Hematopoietic multipotent progenitor cell (in vitro differentiated cells): ENCODE data around the gene NANOGP8. TPM values are rescaled to one million over a fixed set of nuclear protein-coding genes. Genes with fewer than 3 reads are reported as not detected.
A peak's percentile ranks its signal among the peaks of the same experiment; 100 is the strongest.
"Not testable (repeated sequence)": the region's sequence is repeated elsewhere in the genome, so short reads cannot be mapped to it uniquely, and the experiment has no call there.

Experiments used
- DNase-seq, 3 donors: peaks; one replicate each; pipeline ENCODE4 v3.0.0-alpha.2; 2011 to 2015; ENCODE audit warnings: low read depth in 2 of 3, low spot score in 2 of 3
- total RNA-seq: library from RNA; depleted of rRNA; stranded (reverse); fragments of >200 nt; gene quantifications from one replicate; pipeline ENCODE4 v1.2.3, GENCODE V29; 2012

NANOGP8 gene
- 0.27 TPM for total RNA-seq

GRCh38 chr15:35085176-35085919, at the start of gene NANOGP8:
NANOGP8 (minus strand) TSS chr15:35085295; CDS start chr15:35085110, 185 bp downstream.
- DNase-seq, result not testable (repeated sequence)

- no peak for DNase-seq
Measured at GRCh38 chr15:35134299-35134698, 49.2 kb upstream of the NANOGP8 start.

- no peak for DNase-seq
Measured at GRCh38 chr15:35130245-35130644, 45.1 kb upstream of the NANOGP8 start.

GRCh38 chr15:35129361-35129760, 44.3 kb upstream of the NANOGP8 start:
- DNase-seq, result no peak

GRCh38 chr15:35127717-35128116, 42.6 kb upstream of the NANOGP8 start:
- DNase-seq, result no peak

- no peak for DNase-seq
Measured at GRCh38 chr15:35126236-35126635, 41.1 kb upstream of the NANOGP8 start.

GRCh38 chr15:35123743-35124142, 38.6 kb upstream of the NANOGP8 start:
- peak in 2 of 3 donors; percentile 12 to 64 for DNase-seq

GRCh38 chr15:35121611-35122359, 36.7 kb upstream of the NANOGP8 start:
- DNase-seq, result no peak

GRCh38 chr15:35120173-35120572, 35.1 kb upstream of the NANOGP8 start:
- no peak for DNase-seq

GRCh38 chr15:35118960-35119359, 33.9 kb upstream of the NANOGP8 start:
- DNase-seq, result no peak

- no peak for DNase-seq
Measured at GRCh38 chr15:35117543-35118265, 32.6 kb upstream of the NANOGP8 start.

GRCh38 chr15:35115155-35115725, 30.1 kb upstream of the NANOGP8 start:
- DNase-seq, result no peak

- no peak for DNase-seq
Measured at GRCh38 chr15:35112346-35112745, 27.3 kb upstream of the NANOGP8 start.

GRCh38 chr15:35111861-35112260, 26.8 kb upstream of the NANOGP8 start:
- no peak for DNase-seq

- no peak for DNase-seq
Measured at GRCh38 chr15:35108453-35108852, 23.4 kb upstream of the NANOGP8 start.

GRCh38 chr15:35107561-35107960, 22.5 kb upstream of the NANOGP8 start:
- no peak for DNase-seq

- DNase-seq, result no peak
Measured at GRCh38 chr15:35107122-35107521, 22.0 kb upstream of the NANOGP8 start.

- no peak for DNase-seq
Measured at GRCh38 chr15:35104526-35105147, 19.5 kb upstream of the NANOGP8 start.

- DNase-seq, result no peak
Measured at GRCh38 chr15:35102186-35102585, 17.1 kb upstream of the NANOGP8 start.

- no peak for DNase-seq
Measured at GRCh38 chr15:35101335-35101734, 16.2 kb upstream of the NANOGP8 start.

- no peak for DNase-seq
Measured at GRCh38 chr15:35098737-35099136, 13.6 kb upstream of the NANOGP8 start.
